Hematopoietic multipotent progenitor cell treated with erythropoietin and hydrocortisone succinate and interleukin-3 and kit ligand, for 4 days (in vitro differentiated cells): Measurements from ENCODE around the gene RBKS.
"Not testable (repeated sequence)": the region's sequence is repeated elsewhere in the genome, so short reads cannot be mapped to it uniquely, and the experiment has no call there.

Experiments used
- DNase-seq: peaks from one replicate; pipeline ENCODE4 v3.0.0-alpha.2; 2015

Gene RBKS

DNA sequence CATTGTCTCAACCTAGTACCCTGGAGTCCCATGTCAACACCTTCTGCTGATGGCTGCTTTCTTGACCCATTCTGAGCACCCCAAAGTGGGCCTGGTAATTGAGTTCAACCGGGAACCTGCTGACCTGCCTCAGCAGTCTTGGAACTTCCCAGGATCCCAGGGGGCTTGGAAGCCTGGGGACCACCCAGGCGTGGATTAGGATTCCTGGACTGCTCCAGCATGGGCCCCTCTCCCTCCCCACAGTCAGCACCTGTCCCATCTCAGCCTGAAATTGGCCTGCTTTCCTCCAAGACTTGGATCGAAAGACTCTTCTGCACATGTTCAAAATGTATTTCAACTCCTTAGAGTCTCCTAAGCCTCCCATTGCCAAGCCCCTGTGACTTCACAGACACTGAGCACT is 134.1 kb downstream of the RBKS start:
- DNase-seq: no peak

DNA sequence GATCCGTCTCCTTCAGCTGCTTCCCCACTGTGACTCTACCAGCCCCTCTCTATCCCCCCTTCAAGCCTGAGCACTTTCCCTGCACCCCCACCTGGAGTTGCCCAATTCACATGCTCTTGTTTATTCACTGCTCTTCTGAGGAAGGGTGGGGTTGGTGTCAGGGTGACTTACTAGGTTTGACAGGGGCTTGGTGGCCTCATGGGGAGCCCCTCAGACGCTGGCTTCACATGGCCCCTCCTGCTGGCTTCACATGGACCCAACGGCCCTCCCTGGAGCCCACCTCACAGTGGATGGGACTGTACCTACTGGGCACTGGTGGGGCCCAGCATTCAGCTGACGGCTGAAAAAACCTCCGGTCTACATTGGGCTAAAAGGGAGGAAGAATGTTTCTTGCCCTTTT is 135.4 kb downstream of the RBKS start:
- no peak for DNase-seq

DNA sequence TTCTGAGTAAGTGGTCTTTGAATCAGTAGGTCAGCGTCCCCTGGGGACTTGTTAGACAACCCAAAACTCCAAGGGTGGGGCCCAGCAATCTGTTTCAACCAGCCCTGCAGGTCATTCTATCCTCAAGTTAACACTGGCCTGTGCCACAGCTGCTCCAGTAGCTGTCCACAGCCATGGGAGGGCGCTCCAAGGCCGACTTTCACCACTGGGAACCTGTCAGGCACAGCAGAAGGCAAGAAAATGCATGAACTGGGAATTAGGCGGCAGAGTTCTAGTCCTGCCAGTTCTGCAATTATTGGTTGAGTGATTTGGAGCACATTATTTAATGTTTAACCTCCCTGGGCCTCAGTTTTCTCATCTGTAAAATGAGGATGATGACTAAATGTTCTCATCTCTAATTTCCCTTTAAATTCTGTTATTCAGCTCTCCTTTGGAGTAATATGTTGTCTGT is 136.0 kb downstream of the RBKS start:
- peak; percentile 88 for DNase-seq

DNA sequence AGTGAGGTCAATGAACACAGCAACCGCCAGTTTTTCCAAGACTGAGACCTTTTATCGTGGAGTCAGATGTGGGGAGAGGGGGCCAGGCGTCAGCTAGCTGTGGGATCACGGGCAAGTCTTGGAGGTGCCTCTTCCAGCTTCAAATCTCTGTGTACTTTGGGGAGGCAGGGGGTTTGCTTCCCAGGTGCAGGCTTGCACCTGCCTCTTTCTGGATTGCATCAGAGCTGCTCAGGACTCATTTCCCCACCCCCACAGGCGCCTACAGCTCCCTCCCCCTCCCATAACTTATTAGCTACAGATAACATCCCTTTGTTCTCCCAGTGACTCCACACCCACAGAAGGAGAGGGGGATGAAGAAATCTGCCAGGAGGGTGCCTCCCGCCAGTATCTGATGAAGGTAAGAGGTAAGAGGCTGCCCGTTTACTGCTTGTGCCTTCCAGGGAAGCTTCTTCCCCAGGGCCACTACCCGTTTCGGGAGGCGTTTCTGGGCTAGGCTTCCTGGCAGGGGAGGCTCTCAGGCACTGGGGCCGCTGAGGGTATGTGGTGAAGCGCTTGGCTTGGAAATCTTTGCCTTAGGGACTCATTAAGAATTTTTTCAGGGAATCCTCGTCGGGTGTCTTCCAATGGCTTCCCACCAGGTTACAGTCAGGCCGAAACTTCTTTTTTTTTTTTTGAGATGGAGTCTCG is 137.5 kb downstream of the RBKS start:
- no peak for DNase-seq

DNA sequence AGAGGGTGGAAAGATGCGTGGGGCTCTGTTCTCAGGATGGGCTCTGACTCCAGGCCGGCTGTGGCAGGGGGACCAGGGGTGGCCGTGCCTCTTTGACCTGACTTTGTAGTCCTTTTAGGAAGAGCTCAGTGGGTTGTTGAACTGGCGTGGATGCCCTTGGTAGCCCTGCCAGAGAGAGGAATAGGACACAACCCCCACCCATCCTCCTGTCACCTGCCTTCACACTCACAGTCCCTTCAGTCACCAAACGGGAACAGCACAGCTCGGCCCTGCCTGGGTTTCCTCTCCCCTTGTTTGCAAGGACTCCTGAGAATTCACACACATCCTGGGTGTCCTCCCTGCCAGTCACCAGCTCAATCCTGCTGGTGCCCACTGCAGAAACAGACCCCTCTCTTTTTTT is 138.8 kb downstream of the RBKS start:
- DNase-seq: no peak

DNA sequence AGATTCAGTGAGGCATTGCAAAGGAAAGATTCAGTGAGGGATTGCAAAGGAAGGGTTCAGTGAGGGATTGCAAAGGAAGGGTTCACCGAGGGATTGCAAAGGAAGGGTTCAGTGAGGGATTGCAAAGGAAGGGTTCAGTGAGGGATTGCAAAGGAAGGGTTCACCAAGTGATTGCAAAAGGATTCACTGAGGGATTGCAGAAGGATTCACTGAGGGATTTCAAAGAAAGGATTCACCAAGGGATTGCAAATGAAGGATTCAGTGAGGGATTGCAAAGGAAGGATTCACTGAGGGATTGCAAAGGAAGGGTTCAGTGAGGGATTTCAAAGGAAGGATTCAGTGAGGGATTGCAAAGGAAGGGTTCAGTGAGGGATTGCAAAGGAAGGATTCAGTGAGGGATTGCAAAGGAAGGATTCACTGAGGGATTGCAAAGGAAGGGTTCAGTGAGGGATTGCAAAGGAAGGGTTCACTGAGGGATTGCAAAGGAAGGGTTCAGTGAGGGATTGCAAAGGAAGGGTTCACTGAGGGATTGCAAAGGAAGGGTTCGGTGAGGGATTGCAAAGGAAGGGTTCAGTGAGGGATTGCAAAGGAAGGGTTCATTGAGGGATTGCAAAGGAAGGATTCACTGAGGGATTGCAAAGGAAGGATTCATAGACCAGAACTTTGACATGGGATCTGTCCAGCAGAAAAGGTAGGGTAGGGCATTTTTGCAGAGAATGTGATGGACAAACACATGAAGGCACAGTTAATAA is 141.2 kb downstream of the RBKS start:
- not testable (repeated sequence) for DNase-seq

DNA sequence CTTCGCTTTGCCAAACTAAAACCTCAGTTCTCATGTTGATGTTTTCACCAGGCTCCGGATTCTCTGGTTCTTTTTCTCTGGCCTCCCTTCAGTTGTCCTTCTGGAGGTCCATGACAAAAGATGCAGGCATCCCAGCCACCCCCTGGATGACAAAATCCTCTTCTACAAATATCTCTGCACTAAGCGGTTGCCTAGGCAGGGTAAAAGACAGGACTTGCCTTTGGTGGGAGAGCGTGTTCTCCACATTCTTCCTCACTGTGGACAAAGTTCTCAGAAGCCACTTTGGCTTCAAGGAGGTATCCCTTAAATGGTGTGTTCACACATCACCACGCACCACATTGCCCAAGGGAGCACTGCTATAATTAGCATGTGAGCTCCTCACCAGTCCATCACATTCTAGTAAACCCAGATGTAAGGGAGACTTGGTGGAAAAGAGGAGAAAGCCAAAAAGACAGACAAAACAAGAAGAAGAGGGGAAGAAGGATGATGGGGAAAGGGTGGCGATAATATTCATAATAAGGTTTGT is 142.3 kb downstream of the RBKS start:
- DNase-seq: no peak

DNA sequence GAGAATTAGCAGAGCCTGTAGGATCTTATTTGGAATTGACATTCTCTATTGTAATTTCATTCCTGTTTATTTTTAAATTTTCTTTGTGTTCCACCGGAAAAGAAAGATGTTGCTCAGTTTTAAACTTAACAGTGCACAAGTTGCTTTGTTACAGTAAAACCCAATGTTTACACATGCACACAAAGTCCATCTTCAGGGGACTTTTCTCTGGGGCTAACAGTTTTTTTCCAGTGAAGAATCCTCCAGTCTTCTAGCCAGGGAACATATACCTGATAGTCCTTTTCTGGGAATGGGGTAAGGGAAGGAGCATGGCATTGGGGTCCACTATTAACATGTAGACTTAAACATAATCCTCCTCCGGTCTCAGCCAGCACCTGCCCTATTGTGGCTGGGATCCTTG is 143.9 kb downstream of the RBKS start:
- no peak for DNase-seq

DNA sequence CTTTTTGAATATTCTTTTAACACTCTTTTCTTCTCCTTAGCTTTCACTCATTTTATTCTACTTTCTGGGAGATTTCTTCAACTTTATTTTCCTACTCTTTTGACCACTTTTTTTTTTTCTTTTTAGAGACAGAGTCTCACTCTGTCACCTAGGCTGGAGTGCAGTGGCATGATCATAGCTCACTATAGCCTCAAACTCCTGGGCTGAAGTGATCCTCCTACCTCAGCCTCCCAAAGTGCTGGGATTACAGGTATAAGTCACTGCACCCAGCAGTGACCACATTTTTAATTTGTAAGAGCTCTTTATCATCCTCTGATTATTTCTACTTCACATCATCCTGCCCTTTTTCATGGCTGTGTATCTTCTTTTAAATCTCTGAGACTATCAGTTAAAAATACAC is 144.7 kb downstream of the RBKS start:
- not testable (repeated sequence) for DNase-seq

DNA sequence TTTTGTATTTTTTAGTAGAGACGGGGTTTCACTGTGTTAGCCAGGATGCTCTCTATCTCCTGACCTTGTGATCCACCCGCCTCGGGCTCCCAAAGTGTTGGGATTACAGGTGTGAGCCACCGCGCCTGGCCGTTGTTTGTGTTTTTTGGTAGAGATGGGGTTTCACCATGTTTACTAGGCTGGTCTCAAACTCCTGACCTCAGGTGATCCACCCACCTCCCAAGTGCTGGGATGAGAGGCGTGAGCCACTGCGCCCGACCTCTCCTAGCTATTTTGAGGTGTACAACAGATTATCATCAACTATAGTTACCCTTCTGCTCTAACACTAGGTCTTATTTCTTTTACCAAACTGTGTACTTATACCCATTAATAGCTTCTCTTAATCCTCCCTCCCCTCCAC is 147.6 kb downstream of the RBKS start:
- no peak for DNase-seq

DNA sequence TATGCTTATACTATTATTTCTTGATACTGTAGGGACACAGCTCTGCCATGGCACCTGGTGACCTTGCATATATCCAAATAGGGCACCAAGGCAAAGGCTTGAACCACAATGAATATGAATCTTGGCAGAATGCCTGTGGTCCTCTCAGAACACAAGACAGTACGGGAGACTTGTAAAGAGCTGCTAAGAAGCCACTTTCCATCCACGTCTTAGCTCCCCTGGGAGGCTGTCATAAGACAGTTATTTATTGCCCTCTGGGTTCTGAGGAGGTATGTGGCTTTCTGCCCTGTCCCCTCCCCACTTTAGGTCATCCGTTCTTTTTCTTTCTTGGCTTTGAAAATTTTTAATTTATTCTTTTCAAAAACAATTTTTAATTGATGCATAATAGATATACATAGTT is 148.5 kb downstream of the RBKS start:
- no peak for DNase-seq

DNA sequence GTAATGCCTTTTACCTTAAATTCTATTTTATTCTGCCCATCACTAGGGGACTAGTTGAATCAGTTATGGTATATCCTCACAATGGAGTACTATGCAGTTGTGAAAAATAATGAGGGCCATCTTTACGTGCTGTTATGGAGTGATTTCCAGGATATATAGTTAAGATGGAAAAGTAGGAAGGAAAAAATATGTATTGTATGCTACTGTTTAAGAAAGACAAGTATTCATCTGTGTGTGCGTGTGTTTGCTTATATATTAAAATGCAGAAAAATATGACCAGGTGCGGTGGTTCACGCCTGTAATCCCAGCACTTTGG is 151.2 kb downstream of the RBKS start:
- no peak for DNase-seq

DNA sequence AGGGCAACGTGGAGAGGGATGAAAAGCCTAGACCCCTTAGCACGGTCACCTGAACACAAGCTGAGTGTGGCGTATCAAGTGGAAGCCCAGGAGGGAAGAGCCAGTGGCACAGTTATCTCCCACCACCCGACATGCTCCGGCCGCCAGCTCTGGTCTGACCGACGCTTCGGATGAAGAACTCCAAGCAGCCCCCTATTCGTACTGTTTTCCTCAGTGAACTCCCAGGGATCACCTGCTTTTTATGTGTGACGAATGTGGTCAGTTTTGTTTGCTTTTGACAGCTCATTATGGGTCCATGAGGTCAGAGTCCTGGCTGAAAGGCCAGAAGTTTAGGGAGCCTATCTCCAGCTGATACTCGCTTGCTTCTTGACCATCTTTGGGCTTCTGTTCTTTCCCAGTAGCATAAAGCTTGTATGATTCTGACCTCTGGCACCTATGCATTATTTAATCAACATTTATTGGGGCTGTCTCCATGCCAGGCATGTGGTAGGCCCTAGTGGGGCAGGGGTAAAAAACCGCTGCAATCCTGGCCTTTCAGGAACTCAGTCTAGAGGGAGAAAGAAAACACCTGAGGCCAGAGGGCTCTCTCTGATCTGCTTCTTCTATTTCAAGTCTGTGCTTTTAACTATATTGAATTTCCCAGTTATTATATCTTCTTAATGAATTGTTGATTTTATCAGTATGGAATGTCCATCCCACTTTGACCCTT is 151.7 kb downstream of the RBKS start:
- DNase-seq: no peak

DNA sequence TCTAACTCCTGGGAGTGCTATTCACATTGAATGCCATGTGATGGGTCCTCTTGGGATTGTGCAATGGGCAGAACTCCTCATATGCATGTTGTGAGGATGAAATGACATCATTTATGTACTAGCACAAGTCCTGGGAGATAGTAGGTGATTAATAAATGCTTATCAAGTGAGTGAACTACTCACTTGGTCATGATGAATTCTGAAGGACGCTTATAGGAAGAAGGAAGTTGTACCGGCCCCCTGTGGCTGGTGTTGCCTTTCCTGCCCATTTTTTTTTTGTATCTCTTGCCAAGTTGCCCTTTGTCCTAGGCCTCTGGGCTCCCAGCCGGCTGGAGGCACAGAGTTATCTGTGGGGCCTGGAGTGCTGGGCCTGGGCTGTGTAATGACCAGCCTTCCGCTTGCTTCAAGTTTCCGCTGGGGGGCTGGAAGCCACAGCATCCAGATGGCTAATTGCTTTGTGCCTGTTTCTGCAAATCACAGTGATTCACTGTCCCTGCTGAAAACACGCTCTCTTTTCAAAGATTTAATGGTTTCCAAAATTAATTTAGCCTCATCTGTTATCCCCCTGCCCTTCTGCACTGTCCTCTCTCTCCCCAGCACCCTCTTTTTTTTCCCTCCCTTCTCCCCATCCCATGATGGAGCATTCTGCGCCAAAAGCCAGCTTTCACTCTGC is 152.4 kb downstream of the RBKS start:
- DNase-seq: no peak

DNA sequence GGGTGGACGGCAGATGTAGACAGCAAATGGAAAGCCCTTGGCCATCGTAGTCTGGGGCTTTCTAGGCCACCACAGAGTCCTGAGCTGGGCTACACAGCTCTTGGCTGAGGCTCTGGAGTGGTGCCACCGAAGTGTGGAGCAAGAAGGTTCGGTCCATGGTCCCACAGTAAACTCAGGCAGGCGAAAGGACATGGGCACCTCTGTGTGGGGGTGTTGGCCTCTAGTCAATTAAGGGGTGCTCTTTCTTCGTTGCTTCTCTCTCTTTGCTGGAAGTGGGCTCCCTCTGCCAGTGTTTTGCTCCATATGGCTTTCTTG is 153.3 kb downstream of the RBKS start:
- DNase-seq: no peak

DNA sequence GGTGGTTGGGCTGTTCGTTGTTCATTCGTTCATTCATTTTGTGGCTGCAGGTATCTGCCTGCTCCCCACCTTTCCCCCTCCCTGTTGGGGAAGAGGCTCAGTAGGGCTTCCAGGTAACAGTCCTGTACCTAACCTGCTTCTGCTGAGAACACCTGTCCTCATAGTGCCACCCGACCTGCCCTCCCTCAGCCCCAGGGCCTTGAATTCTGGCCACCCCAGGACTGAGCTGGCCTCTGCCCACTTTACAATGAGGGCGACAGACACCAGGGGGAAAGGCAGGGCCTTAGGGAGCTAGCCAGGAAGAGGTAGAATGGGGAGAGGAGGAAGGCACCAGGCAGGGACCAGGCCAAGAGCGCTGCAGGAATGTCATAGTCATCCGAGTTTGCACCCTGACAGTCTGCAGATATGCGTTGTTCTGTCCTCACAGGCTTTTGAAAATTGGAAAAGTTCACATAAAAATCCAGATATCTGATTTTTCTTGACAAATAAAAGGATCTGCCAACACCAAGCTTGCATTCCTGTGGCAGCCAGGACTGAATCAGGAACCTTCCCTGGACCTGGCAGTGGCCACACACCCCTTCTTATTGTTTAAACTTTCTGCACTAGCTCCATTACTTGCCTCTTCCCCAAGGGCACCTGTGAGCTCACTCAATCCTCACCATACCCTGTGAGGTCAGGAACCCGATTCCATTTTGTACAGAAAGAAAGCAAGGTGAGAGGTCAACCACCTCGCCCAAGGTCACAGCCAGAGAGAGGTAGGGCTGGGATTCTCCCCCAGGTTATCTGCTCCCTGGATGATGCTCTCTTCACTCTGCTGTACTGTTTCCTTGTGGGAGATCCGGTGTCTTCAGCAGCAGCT is 153.9 kb downstream of the RBKS start:
- DNase-seq: no peak

DNA sequence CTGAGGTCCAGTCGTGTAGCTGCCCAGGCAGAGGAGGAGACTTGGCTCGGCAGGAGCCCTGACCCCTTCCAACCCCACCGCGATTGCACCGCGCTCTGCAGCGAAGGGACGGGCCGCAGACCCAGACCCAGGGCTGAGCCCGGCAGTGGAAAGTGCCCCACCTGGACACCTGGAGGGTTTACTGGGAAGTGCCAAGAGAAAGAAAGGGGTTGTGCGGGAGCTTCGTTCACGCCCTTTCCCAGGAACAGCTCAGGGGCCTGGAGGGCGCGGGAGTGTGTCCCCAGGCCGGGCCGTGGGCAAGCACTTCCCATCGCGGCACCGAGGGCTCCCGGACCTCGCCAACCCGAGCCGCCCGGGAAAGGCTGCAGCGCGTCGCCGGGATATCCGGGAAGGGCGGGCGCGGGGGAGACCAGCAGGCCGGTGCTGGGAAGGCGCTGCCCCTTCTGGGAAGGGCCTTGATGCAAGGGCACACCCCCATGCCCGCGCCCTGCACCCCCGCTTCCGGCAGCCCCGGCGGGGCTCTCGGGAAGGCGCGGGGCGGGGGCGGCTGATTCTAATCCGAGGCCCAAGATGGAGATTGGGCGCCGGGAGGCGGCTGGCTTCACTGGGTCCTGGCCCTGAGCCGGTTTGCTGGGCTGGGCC is 154.8 kb downstream of the RBKS start:
- peak; percentile 82 for DNase-seq

DNA sequence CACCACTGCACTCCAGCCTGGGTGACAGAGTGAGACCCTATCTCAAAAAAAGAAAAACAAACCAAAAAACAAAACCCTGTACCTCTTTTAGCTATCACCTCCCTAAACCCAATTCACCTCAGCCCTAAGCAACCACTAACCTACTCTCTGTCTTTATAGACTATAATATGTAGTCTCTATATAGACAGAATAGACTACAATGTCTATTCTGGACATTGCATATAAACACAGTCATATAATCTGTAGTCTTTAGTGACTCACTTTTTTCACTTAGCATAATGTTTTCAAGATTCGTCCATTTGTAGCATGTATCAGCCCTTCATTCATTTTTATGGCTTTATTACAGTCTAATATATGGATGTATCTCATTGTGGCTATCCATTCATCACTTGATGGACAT is 155.9 kb downstream of the RBKS start:
- no peak for DNase-seq
